ENCODE measurements around the gene TTF2. TPM values are rescaled to one million over a fixed set of nuclear protein-coding genes. Genes with fewer than 3 reads are reported as not detected.

Gene TTF2
- polyA plus RNA-seq, 4 donors = 1.8 to 18.6 (median 4.9) TPM

GRCh38 chr1:117022114-117022513, 38.0 kb upstream of the TTF2 start:
- H3K27me3 ChIP-seq (ENCODE audit: control insufficient read depth in 3 of 3, insufficient read depth in 3 of 3, low read length in 3 of 3) = no peaks in the 10 kb centered on the region
- H3K27ac ChIP-seq (ENCODE audit: low read depth in 1 of 3, low read length in 2 of 3) = no peak overlapping the region
- no peak overlapping the region for H3K4me3 ChIP-seq (ENCODE audit: low read depth in 1 of 3, low read length in 3 of 3)
- 67 to 93% (median 77%) methylated on average over 3 of the region's 3 CpGs for WGBS, 3 donors
- no peak for FAIRE-seq
- no peaks in the 10 kb centered on the region for H3K9me3 ChIP-seq (ENCODE audit: control insufficient read depth in 2 of 2, insufficient read depth in 1 of 2, low read depth in 1 of 2, low read length in 1 of 2)
- DNase-seq = no peak
- no peaks in the 10 kb centered on the region for H3K36me3 ChIP-seq (ENCODE audit: control insufficient read depth in 3 of 3, insufficient read depth in 2 of 3, low read depth in 1 of 3, low read length in 3 of 3)
- H3K4me1 ChIP-seq (ENCODE audit: control insufficient read depth in 3 of 3, insufficient read depth in 2 of 3, low read depth in 1 of 3, low read length in 2 of 3) = no peaks in the 10 kb centered on the region

- no peaks in the 10 kb centered on the region for H3K36me3 ChIP-seq (ENCODE audit: control insufficient read depth in 3 of 3, insufficient read depth in 2 of 3, low read depth in 1 of 3, low read length in 3 of 3)
- no peak overlapping the region for H3K27ac ChIP-seq (ENCODE audit: low read depth in 1 of 3, low read length in 2 of 3)
- FAIRE-seq (no peak), DNase-seq (no peak)
- WGBS, 3 donors = 98 to 99% (median 99%) methylated on average over 7 of the region's 7 CpGs
- no peaks in the 10 kb centered on the region for H3K9me3 ChIP-seq (ENCODE audit: control insufficient read depth in 2 of 2, insufficient read depth in 1 of 2, low read depth in 1 of 2, low read length in 1 of 2)
- no peaks in the 10 kb centered on the region for H3K27me3 ChIP-seq (ENCODE audit: control insufficient read depth in 3 of 3, insufficient read depth in 3 of 3, low read length in 3 of 3)
- no peak overlapping the region for H3K4me3 ChIP-seq (ENCODE audit: low read depth in 1 of 3, low read length in 3 of 3)
- peaks cover 0 to 4% (median 0%) of the 10 kb centered on the region in 3 donors for H3K4me1 ChIP-seq (ENCODE audit: control insufficient read depth in 3 of 3, insufficient read depth in 2 of 3, low read depth in 1 of 3, low read length in 2 of 3)
Measured at GRCh38 chr1:117025568-117025967, 34.6 kb upstream of the TTF2 start.

GRCh38 chr1:117026361-117026760, 33.8 kb upstream of the TTF2 start:
- DNase-seq (no peak), FAIRE-seq (no peak)
- 67 to 90% (median 81%) methylated on average over 6 of the region's 6 CpGs for WGBS, 3 donors

DNA sequence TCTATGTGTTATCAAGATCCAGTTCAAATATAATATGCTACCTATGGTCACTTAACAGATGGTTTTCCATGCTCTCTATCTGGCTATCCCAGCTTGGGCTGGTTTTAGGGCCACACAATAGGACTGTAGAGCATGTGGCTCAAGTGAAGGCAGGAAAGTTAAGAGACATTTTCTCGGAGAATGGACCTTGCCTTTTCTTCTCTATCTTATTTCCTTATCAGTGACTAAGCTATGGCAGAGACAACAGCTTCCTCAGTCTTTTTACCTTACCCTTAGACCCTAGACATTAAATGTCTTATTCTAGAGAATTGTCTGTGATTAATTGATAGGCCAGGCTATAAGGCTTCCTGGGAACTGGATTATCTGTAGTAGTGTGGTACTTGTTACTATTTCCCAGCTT, 30.4 kb upstream of the TTF2 start:
- Histone ChIP-seq H3K4me3 (ENCODE audit: low read depth in 1 of 3, low read length in 3 of 3) (no peak overlapping the region), H3K4me1 (ENCODE audit: control insufficient read depth in 3 of 3, insufficient read depth in 2 of 3, low read depth in 1 of 3, low read length in 2 of 3) (peaks cover 0 to 7% (median 0%) of the 10 kb centered on the region in 3 donors), H3K36me3 (ENCODE audit: control insufficient read depth in 3 of 3, insufficient read depth in 2 of 3, low read depth in 1 of 3, low read length in 3 of 3) (peaks cover 0 to 2% (median 0%) of the 10 kb centered on the region in 3 donors), H3K27ac (ENCODE audit: low read depth in 1 of 3, low read length in 2 of 3) (no peak overlapping the region), H3K9me3 (ENCODE audit: control insufficient read depth in 2 of 2, insufficient read depth in 1 of 2, low read depth in 1 of 2, low read length in 1 of 2) (no peaks in the 10 kb centered on the region), H3K27me3 (ENCODE audit: control insufficient read depth in 3 of 3, insufficient read depth in 3 of 3, low read length in 3 of 3) (no peaks in the 10 kb centered on the region)
- 30 to 53% (median 32%) methylated on average over 1 of the region's 1 CpG for WGBS, 3 donors
- no peak for FAIRE-seq
- DNase-seq = peak; percentile 52 to 61

More at GRCh38 chr1:117026361-117026760, 33.8 kb upstream of the TTF2 start:
- no peaks in the 10 kb centered on the region for H3K9me3 ChIP-seq (ENCODE audit: control insufficient read depth in 2 of 2, insufficient read depth in 1 of 2, low read depth in 1 of 2, low read length in 1 of 2)
- H3K27ac ChIP-seq (ENCODE audit: low read depth in 1 of 3, low read length in 2 of 3) = no peak overlapping the region
- H3K27me3 ChIP-seq (ENCODE audit: control insufficient read depth in 3 of 3, insufficient read depth in 3 of 3, low read length in 3 of 3) = no peaks in the 10 kb centered on the region
- H3K4me1 ChIP-seq (ENCODE audit: control insufficient read depth in 3 of 3, insufficient read depth in 2 of 3, low read depth in 1 of 3, low read length in 2 of 3) = peaks cover 0 to 7% (median 0%) of the 10 kb centered on the region in 3 donors
- no peaks in the 10 kb centered on the region for H3K36me3 ChIP-seq (ENCODE audit: control insufficient read depth in 3 of 3, insufficient read depth in 2 of 3, low read depth in 1 of 3, low read length in 3 of 3)
- H3K4me3 ChIP-seq (ENCODE audit: low read depth in 1 of 3, low read length in 3 of 3) = no peak overlapping the region

DNA sequence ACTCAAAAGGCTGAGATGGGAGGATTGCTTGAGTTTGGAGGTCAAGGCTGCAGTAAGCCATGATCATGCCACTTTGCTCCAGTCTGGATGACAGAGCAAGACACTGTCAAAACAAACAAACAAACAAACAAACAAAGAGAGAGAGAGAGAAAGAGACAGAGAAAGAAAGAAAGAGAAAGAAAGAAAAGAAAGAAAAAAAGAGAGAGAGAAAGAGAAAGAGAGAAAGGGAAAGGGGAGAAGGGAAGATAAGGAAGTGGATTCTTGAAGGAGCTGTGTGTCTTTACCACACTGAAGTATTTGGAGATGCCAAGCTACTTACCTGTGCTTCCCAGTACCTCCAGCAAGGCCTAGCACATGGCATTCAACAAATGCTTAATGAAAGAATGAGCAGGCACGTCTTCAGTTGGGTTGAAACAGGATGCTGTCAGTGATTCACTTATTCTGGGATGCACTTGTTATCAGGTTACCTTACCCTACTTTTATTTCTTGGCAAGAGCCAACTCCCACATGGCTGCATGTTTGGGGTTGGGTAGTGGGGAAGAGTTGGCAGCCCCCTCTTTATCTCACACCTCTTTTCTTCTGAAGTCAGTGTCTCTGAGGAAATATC, 29.8 kb upstream of the TTF2 start:
- Histone ChIP-seq H3K9me3 (ENCODE audit: control insufficient read depth in 2 of 2, insufficient read depth in 1 of 2, low read depth in 1 of 2, low read length in 1 of 2) (no peaks in the 10 kb centered on the region), H3K27ac (ENCODE audit: low read depth in 1 of 3, low read length in 2 of 3) (no peak overlapping the region), H3K27me3 (ENCODE audit: control insufficient read depth in 3 of 3, insufficient read depth in 3 of 3, low read length in 3 of 3) (no peaks in the 10 kb centered on the region), H3K36me3 (ENCODE audit: control insufficient read depth in 3 of 3, insufficient read depth in 2 of 3, low read depth in 1 of 3, low read length in 3 of 3) (peaks cover 0 to 2% (median 0%) of the 10 kb centered on the region in 3 donors), H3K4me1 (ENCODE audit: control insufficient read depth in 3 of 3, insufficient read depth in 2 of 3, low read depth in 1 of 3, low read length in 2 of 3) (peaks cover 0 to 7% (median 0%) of the 10 kb centered on the region in 3 donors), H3K4me3 (ENCODE audit: low read depth in 1 of 3, low read length in 3 of 3) (no peak overlapping the region)
- WGBS, 3 donors = 81 to 88% (median 85%) methylated on average over 1 of the region's 1 CpG
- no peak for FAIRE-seq
- no peak for DNase-seq

GRCh38 chr1:117032266-117032665, 27.9 kb upstream of the TTF2 start:
- Histone ChIP-seq H3K4me3 (ENCODE audit: low read depth in 1 of 3, low read length in 3 of 3) (no peak overlapping the region), H3K27ac (ENCODE audit: low read depth in 1 of 3, low read length in 2 of 3) (no peak overlapping the region), H3K9me3 (ENCODE audit: control insufficient read depth in 2 of 2, insufficient read depth in 1 of 2, low read depth in 1 of 2, low read length in 1 of 2) (no peaks in the 10 kb centered on the region), H3K27me3 (ENCODE audit: control insufficient read depth in 3 of 3, insufficient read depth in 3 of 3, low read length in 3 of 3) (no peaks in the 10 kb centered on the region), H3K36me3 (ENCODE audit: control insufficient read depth in 3 of 3, insufficient read depth in 2 of 3, low read depth in 1 of 3, low read length in 3 of 3) (peaks cover 0 to 2% (median 0%) of the 10 kb centered on the region in 3 donors), H3K4me1 (ENCODE audit: control insufficient read depth in 3 of 3, insufficient read depth in 2 of 3, low read depth in 1 of 3, low read length in 2 of 3) (peaks cover 0 to 7% (median 0%) of the 10 kb centered on the region in 3 donors)
- DNase-seq = no peak
- 94 to 97% (median 96%) methylated on average over 3 of the region's 3 CpGs for WGBS, 3 donors
- no peak for FAIRE-seq

DNA sequence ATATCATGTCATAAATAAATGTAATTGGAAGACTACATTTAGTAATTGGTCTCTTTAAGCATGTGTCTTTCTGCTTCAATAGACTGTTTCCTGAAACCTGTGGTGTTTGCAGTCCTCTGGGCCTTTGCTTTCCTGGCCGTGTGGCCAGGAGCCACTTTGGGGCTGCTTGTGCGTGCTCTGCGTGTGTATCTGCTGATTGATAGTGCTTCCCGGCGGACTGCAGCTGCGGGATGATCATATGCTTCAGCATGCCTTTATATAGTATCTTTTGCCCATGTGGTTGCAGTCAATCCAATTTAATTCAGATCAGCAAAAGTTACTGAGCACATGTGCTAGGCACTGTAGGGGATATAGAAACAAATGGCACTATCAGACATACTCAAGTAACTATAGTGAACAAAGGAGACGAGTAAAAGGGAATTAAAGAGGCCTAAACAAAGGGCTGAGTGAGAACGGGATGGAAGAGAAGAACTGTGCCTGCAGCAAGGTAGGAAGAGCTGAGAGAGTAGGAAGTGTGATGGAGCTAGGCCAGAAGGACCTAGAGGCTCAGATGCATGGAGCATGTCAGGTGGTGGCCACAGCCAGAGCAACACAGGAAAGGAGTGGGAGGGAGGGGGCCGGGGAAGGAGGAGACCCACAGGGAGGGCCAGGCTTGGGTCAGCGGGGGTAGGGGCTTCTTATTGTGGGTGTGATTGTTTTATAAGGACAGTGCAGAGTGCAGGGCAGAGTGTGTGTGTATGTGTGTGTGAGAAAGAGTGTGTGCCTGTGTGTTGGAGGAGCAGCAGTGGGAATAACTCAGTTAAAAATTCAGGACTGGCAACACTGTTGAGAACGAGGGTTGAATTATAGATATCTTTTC, 27.2 kb upstream of the TTF2 start:
- Histone ChIP-seq H3K27me3 (ENCODE audit: control insufficient read depth in 3 of 3, insufficient read depth in 3 of 3, low read length in 3 of 3) (no peaks in the 10 kb centered on the region), H3K9me3 (ENCODE audit: control insufficient read depth in 2 of 2, insufficient read depth in 1 of 2, low read depth in 1 of 2, low read length in 1 of 2) (no peaks in the 10 kb centered on the region), H3K4me3 (ENCODE audit: low read depth in 1 of 3, low read length in 3 of 3) (no peak overlapping the region), H3K4me1 (ENCODE audit: control insufficient read depth in 3 of 3, insufficient read depth in 2 of 3, low read depth in 1 of 3, low read length in 2 of 3) (peaks cover 0 to 7% (median 0%) of the 10 kb centered on the region in 3 donors), H3K27ac (ENCODE audit: low read depth in 1 of 3, low read length in 2 of 3) (no peak overlapping the region), H3K36me3 (ENCODE audit: control insufficient read depth in 3 of 3, insufficient read depth in 2 of 3, low read depth in 1 of 3, low read length in 3 of 3) (peaks cover 0 to 2% (median 0%) of the 10 kb centered on the region in 3 donors)
- FAIRE-seq (no peak), DNase-seq (no peak)
- WGBS, 3 donors = 78 to 93% (median 81%) methylated on average over 11 of the region's 11 CpGs

GRCh38 chr1:117033772-117034171, 26.4 kb upstream of the TTF2 start:
- 75 to 94% (median 92%) methylated on average over 7 of the region's 7 CpGs for WGBS, 3 donors
- H3K27ac ChIP-seq (ENCODE audit: low read depth in 1 of 3, low read length in 2 of 3) = no peak overlapping the region
- no peaks in the 10 kb centered on the region for H3K9me3 ChIP-seq (ENCODE audit: control insufficient read depth in 2 of 2, insufficient read depth in 1 of 2, low read depth in 1 of 2, low read length in 1 of 2)
- no peak overlapping the region for H3K4me3 ChIP-seq (ENCODE audit: low read depth in 1 of 3, low read length in 3 of 3)
- H3K36me3 ChIP-seq (ENCODE audit: control insufficient read depth in 3 of 3, insufficient read depth in 2 of 3, low read depth in 1 of 3, low read length in 3 of 3) = peaks cover 0 to 2% (median 0%) of the 10 kb centered on the region in 3 donors
- FAIRE-seq = no peak
- H3K27me3 ChIP-seq (ENCODE audit: control insufficient read depth in 3 of 3, insufficient read depth in 3 of 3, low read length in 3 of 3) = no peaks in the 10 kb centered on the region
- DNase-seq = no peak
- H3K4me1 ChIP-seq (ENCODE audit: control insufficient read depth in 3 of 3, insufficient read depth in 2 of 3, low read depth in 1 of 3, low read length in 2 of 3) = peaks cover 0 to 7% (median 0%) of the 10 kb centered on the region in 3 donors

Measured in small intestine (tissue), 7 donors.